Measurements from ENCODE around the gene RNF125. TPM values are rescaled to one million over a fixed set of nuclear protein-coding genes. Genes with fewer than 3 reads are reported as not detected.

Gene RNF125
- total and polyA plus RNA-seq, 4 donors: 1.6 to 5.7 (median 3.6) TPM

DNA sequence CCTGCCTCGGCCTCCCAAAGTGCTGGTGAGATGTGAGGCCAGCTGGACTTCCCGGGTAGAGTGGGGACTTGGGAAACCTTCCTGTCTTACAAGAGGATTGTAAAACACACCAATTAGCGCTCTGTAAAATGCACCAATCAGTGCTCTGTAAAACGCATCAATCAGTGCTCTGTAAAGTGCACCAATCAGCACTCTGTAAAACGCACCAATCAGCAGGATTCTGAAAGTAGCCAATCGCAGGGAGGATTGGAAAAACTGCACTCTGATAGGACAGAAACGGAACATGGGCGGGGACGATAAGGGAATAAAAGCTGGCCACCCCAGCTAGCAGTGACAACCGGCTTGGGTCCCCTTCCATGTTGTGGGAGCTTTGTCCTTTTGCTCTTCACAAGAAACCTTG is 19.0 kb downstream of the RNF125 start (continued):
- TF ChIP-seq CTCF (IDR thresholded peaks at IDR 0.05; ENCODE audit: low read depth, low read length, missing input control) (no peak), EGR1 (IDR thresholded peaks at IDR 0.05; ENCODE audit: low read depth in 2 of 2) (no peak)

DNA sequence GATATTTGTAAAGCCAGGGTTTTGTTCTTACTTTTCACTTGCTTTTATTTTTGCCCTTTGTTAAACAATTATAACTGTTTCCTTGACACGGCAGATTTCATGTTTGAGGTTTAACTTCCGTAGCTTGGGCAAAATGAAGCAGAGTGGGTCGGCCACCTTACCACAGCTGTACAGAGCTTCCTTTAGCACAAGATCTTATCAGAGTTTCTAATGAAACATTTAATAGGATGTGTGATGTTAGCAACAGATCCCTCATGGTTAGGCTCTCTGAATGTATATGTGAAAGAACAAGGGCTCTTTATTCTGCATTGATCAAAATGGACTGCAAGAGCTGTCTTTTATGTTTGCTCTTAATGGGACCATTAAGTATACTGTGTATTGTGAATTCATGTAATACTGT is 22.3 kb downstream of the RNF125 start:
- no peak overlapping the region for H3K27ac ChIP-seq (ENCODE audit: low read depth in 1 of 2, low read length in 2 of 2)
- H3K4me1 ChIP-seq (ENCODE audit: control insufficient read depth in 4 of 4, insufficient read depth in 4 of 4, low read length in 3 of 4): peaks cover 0 to 1% (median 0%) of the 10 kb centered on the region in 4 donors
- no peak for DNase-seq (ENCODE audit: low spot score)
- peaks cover 2 to 14% (median 12%) of the 10 kb centered on the region in 4 donors for H3K36me3 ChIP-seq (ENCODE audit: control insufficient read depth in 4 of 4, insufficient read depth in 3 of 4, low read depth in 1 of 4, low read length in 3 of 4)
- 75% methylated on average over 3 of the region's 3 CpGs for WGBS
- no peaks in the 10 kb centered on the region for H3K27me3 ChIP-seq (ENCODE audit: control insufficient read depth in 4 of 4, insufficient read depth in 4 of 4, low read length in 3 of 4)
- no peak overlapping the region for H3K4me3 ChIP-seq (ENCODE audit: low read depth in 1 of 3, low read length in 3 of 3)
- no peak overlapping the region for H3K9ac ChIP-seq (ENCODE audit: low read depth in 1 of 2, low read length in 2 of 2)
- no peak for TF ChIP-seq FOXA2 (IDR thresholded peaks at IDR 0.05)
- no peak for TF ChIP-seq ZBTB33 (IDR thresholded peaks at IDR 0.05)
- TF ChIP-seq JUND (IDR thresholded peaks at IDR 0.05): no peak
- no peaks in the 10 kb centered on the region for H3K9me3 ChIP-seq (ENCODE audit: control insufficient read depth in 4 of 4, low read length in 3 of 4)

GRCh38 chr18:32042337-32042736 is 23.7 kb downstream of the RNF125 start:
- H3K9me3 ChIP-seq (ENCODE audit: control insufficient read depth in 4 of 4, low read length in 3 of 4): no peaks in the 10 kb centered on the region
- TF ChIP-seq HNF4A (conservative IDR thresholded peaks at IDR 0.05): no peak
- TF ChIP-seq GABPA (IDR thresholded peaks at IDR 0.05 in 1 of 2, conservative IDR thresholded peaks at IDR 0.05 in 1 of 2): no peak
- TF ChIP-seq SP1 (IDR thresholded peaks at IDR 0.05): no peak
- no peak for TF ChIP-seq ZBTB33 (IDR thresholded peaks at IDR 0.05)
- TF ChIP-seq, protein P1, sequence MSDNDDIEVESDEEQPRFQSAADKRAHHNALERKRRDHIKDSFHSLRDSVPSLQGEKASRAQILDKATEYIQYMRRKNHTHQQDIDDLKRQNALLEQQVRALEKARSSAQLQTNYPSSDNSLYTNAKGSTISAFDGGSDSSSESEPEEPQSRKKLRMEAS (IDR thresholded peaks at IDR 0.05): no peak
- no peak for TF ChIP-seq TAF1 (conservative IDR thresholded peaks at IDR 0.05)
- no peak for TF ChIP-seq RXRA (IDR thresholded peaks at IDR 0.05)
- no peak for TF ChIP-seq FOXA1 (IDR thresholded peaks at IDR 0.05)
- no peak for TF ChIP-seq YY1 (IDR thresholded peaks at IDR 0.05)
- no peak for TF ChIP-seq EGR1 (IDR thresholded peaks at IDR 0.05; ENCODE audit: low read depth in 2 of 2)
- no peak for TF ChIP-seq CTCF (IDR thresholded peaks at IDR 0.05; ENCODE audit: low read depth, low read length, missing input control)
- TF ChIP-seq REST (IDR thresholded peaks at IDR 0.05): no peak
- no peak for TF ChIP-seq JUND (IDR thresholded peaks at IDR 0.05)
- TF ChIP-seq HNF4G (IDR thresholded peaks at IDR 0.05): no peak
- TF ChIP-seq, protein P2, sequence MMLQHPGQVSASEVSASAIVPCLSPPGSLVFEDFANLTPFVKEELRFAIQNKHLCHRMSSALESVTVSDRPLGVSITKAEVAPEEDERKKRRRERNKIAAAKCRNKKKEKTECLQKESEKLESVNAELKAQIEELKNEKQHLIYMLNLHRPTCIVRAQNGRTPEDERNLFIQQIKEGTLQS (IDR thresholded peaks at IDR 0.05): no peak
- no peak for TF ChIP-seq RAD21 (IDR thresholded peaks at IDR 0.05)
- TF ChIP-seq FOXA2 (IDR thresholded peaks at IDR 0.05): no peak
- no peak for TF ChIP-seq NR2F2 (IDR thresholded peaks at IDR 0.05)
- H3K9ac ChIP-seq (ENCODE audit: low read depth in 1 of 2, low read length in 2 of 2): no peak overlapping the region
- H3K27ac ChIP-seq (ENCODE audit: low read depth in 1 of 2, low read length in 2 of 2): no peak overlapping the region
- H3K36me3 ChIP-seq (ENCODE audit: control insufficient read depth in 4 of 4, insufficient read depth in 3 of 4, low read depth in 1 of 4, low read length in 3 of 4): peaks cover 2 to 14% (median 11%) of the 10 kb centered on the region in 4 donors
- H3K4me3 ChIP-seq (ENCODE audit: low read depth in 1 of 3, low read length in 3 of 3): no peak overlapping the region
- no peak for DNase-seq (ENCODE audit: low spot score)
- H3K27me3 ChIP-seq (ENCODE audit: control insufficient read depth in 4 of 4, insufficient read depth in 4 of 4, low read length in 3 of 4): no peaks in the 10 kb centered on the region
- H3K4me1 ChIP-seq (ENCODE audit: control insufficient read depth in 4 of 4, insufficient read depth in 4 of 4, low read length in 3 of 4): peaks cover 0 to 1% (median 0%) of the 10 kb centered on the region in 4 donors
